GM12892 (cell line): ENCODE data around the gene RANBP9.

ENCODE experiments used
- POLR2A ChIP-seq: IDR thresholded peaks from 2 replicates; pipeline ENCODE4 v1.6.1; 2011; ENCODE audit warnings: low read depth, low read length, control low read depth
- POLR2AphosphoS5 ChIP-seq: IDR thresholded peaks from 2 replicates; pipeline ENCODE4 v1.6.1; 2011; ENCODE audit warnings: low read depth, low read length, control low read depth
- TAF1 ChIP-seq: IDR thresholded peaks from 2 replicates; pipeline ENCODE4 v1.6.1; 2011; ENCODE audit warnings: low read depth, mild to moderate bottlenecking, control low read depth, low read length, borderline replicate concordance

- TF ChIP-seq POLR2AphosphoS5 (no peak), POLR2A (no peak), TAF1 (no peak)
Measured at GRCh38 chr6:13581700-13582229, 129.9 kb downstream of the RANBP9 start.
